Measurements from ENCODE around the gene MAML1.
"Not testable (repeated sequence)": the region's sequence is repeated elsewhere in the genome, so short reads cannot be mapped to it uniquely, and the experiment has no call there.

The MAML1 gene

GRCh38 chr5:179732412-179732917 lies at the start of gene MAML1:
Gene MAML1 (plus strand): TSS chr5:179732822. CDS start chr5:179733113, 291 bp downstream.
- DNase-seq = peak; percentile 100

GRCh38 chr5:179689212-179689611 lies 43.4 kb upstream of the MAML1 start:
- DNase-seq = not testable (repeated sequence)

- no peak for DNase-seq
Observed at GRCh38 chr5:179694561-179694960, 38.1 kb upstream of the MAML1 start.

GRCh38 chr5:179696603-179697002 lies 36.0 kb upstream of the MAML1 start:
- DNase-seq = no peak

- no peak for DNase-seq
Observed at GRCh38 chr5:179697108-179697507, 35.5 kb upstream of the MAML1 start.

GRCh38 chr5:179697543-179697942 lies 35.1 kb upstream of the MAML1 start:
- not testable (repeated sequence) for DNase-seq

GRCh38 chr5:179697993-179698934 lies 34.4 kb upstream of the MAML1 start:
- peak; percentile 100 for DNase-seq

GRCh38 chr5:179698935-179699615 lies 33.5 kb upstream of the MAML1 start, which contains the start of gene CANX:
Gene CANX (plus strand): TSS chr5:179698967. CDS start chr5:179705682, 6,715 bp downstream.
- no peak for DNase-seq

- peak; percentile 78 for DNase-seq
Observed at GRCh38 chr5:179699616-179700237, 32.9 kb upstream of the MAML1 start.

GRCh38 chr5:179700401-179700918 lies 32.2 kb upstream of the MAML1 start:
- DNase-seq = no peak

GRCh38 chr5:179716286-179716685 lies 16.3 kb upstream of the MAML1 start:
- no peak for DNase-seq

GRCh38 chr5:179720222-179720621 lies 12.4 kb upstream of the MAML1 start:
- DNase-seq = no peak

- DNase-seq = no peak
Observed at GRCh38 chr5:179724163-179724562, 8.5 kb upstream of the MAML1 start.

GRCh38 chr5:179727106-179727505 lies 5.5 kb upstream of the MAML1 start:
- DNase-seq = no peak

- no peak for DNase-seq
Observed at GRCh38 chr5:179729303-179729702, 3.3 kb upstream of the MAML1 start.

- DNase-seq = no peak
Observed at GRCh38 chr5:179729727-179730126, 2.9 kb upstream of the MAML1 start.

GRCh38 chr5:179730356-179730755 lies 2.3 kb upstream of the MAML1 start:
- DNase-seq = no peak

- no peak for DNase-seq
Observed at GRCh38 chr5:179730852-179731251, 1.8 kb upstream of the MAML1 start.

- peak; percentile 74 for DNase-seq
Observed at GRCh38 chr5:179731791-179732411, 721 bp upstream of the MAML1 start.

- DNase-seq = peak; percentile 44
Observed at GRCh38 chr5:179732918-179733771, 523 bp downstream of the MAML1 start.

GRCh38 chr5:179733772-179734126 lies 1.1 kb downstream of the MAML1 start:
- no peak for DNase-seq

Data from activated CD4-positive, alpha-beta T cell treated with anti-CD3 and anti-CD28 coated beads, Interleukin-10, Interleukin-2, amounts not matched to agents 100 ng/mL and 50 ng/mL, durations not matched to agents 16 hours and 8 hours (primary cell).